HG03432 (cell line): Measurements from ENCODE around the gene TEAD1.
A peak's percentile ranks its signal among the peaks of the same experiment; 100 is the strongest.

Experiments used
- ATAC-seq: cut with Tn5 transposase; IDR thresholded peaks from one replicate; pipeline ENCODE4 v1.9.1; 2021; ENCODE audit warnings: mild to moderate bottlenecking, moderate library complexity; ENCODE audit not compliant: unreplicated experiment

The TEAD1 gene

DNA sequence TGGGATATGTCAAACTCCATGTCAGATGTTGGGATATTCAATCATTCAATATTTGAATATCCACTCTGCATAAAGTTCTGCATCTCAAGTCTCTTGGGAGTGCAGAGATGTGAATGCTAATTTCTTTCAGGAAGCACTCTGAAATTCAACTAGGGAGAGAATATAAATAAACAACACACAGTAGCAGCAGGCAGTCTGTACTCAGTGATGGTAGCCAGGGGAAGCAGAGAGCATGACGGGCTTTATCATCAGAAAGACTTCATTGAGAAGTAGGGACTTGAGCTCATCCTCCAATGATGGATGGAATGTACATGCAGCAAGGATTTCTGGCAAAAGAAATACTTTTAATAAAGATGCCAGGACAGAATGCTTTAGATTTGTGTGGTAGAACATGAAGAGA, 9.8 kb upstream of the TEAD1 start:
- ATAC-seq = no peak

DNA sequence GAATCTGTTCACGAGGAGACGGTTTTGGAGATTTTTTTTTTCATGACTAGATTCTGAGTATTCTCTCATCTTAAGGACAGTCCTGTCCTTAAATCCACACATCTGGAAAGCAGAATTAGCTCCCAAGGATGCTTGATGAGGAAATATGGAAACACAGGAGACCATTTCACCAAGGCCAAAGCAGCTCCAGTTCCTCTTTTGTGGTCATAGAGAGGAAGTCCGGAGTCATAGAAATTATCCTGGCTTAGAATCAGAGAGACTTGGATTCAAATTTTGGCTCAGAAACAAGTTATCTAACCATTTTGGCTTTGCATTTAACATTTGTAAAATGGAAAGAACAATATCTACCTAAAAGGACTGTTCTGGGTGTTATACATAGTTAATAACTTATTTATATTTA, 7.3 kb upstream of the TEAD1 start:
- no peak for ATAC-seq

DNA sequence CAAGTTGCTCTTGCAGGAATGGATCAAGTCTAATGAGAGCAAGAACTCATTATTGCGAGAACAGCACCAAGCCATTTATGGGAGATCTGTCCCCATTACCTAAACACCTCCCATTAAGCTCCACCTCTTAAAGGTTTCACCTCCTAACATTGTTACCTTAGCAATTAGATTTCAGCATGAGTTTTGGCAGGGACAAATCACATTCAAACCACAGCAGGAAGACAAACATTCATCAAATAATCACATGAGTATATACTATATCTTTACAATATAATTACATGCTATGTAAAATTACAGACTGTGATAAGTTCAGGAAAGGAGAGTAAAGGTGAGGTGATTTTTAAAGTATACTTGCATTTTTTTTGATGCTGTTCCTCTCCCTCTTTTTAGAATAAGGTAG, 6.6 kb upstream of the TEAD1 start:
- no peak for ATAC-seq

DNA sequence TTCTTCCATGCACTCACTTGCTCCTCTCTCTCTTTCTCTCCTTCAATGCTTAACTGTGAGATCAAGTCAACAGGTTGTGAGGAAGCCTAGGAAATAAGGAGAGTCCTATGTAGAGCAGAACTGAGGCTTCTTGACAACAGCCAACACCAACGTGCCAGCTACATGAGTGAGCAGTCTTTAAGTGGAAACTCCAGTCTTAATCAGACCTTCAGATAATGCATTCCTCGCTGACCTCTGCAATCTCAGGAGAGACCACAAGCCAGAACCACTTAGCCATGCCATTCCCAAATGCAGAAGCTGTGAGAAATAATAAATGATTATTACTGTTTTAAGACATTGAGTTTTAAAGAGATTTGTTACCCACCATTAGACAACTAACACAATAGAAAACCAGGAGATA, 6.1 kb upstream of the TEAD1 start:
- no peak for ATAC-seq

DNA sequence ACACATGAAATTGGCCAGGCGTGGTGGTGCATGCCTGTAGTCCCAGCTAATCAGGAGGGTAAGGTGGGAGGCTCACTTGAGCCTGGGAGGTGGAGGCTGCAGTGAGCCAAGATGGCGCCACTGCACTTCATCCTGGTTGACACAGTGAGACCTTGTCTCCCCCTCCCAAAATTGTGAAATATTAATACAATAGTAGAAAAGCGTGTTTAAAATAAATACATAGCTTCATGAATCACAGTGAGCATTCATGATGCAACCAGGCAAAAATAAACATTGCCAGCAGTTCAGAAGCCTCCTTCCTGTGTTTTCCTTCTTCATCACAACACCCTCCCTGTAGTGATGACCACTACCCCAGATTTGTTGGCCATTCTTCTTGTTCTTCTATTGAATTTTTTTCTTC, 4.3 kb upstream of the TEAD1 start:
- ATAC-seq = no peak

DNA sequence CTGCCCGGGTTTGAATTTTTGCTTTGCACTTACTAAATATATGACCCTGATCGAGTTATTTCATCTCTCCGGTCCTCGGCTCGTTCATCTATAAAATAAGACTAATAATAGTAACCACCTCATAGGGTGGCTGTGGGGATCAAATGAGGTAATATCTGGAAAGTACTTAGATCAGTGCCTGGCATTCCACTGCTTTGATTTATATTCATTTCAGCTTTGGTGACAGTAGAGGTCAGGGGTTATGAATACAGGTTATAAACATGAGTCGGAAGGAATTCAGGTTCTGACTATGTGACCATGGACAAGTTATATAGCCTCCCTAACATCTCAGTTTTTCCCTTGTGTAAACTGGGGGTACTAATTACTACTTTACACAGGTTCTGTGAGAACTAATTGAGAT, 2.9 kb upstream of the TEAD1 start:
- no peak for ATAC-seq

DNA sequence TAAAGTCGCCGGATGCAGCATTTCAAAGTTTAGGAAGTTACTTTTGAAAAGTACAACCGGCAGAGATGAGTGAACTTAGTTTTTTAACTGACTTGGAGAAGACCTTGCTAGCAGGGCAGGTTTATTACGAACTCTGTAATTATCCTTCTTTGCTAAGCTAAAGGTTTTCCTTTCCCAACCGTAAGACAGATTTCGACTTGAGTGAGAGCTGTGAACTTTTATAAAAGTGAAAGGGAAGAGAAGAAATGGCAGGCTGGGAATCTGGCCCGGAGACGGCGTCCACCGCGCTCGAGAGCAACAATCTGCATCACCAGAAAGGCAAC, 659 bp upstream of the TEAD1 start:
- peak; percentile 28 for ATAC-seq

DNA sequence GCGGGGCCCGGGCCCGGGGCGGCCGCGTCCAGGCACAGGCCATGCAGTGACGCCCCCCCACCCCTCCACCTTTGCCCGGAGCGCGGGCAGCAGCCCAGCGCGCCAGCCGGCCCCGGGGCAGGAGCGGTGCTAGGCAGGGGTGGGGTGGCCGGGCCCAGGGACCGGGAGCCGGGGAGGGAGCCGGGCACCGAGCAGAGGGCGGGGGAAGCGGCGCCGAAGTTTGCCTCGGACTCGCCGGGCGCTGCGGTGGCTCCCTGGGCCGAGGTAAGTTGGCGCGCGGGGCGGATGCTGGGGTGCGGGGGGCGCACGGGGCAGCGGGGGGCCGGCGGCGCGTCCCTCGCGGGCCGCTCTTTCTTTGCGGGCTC, 332 bp downstream of the TEAD1 start:
- peak; percentile 39 for ATAC-seq

DNA sequence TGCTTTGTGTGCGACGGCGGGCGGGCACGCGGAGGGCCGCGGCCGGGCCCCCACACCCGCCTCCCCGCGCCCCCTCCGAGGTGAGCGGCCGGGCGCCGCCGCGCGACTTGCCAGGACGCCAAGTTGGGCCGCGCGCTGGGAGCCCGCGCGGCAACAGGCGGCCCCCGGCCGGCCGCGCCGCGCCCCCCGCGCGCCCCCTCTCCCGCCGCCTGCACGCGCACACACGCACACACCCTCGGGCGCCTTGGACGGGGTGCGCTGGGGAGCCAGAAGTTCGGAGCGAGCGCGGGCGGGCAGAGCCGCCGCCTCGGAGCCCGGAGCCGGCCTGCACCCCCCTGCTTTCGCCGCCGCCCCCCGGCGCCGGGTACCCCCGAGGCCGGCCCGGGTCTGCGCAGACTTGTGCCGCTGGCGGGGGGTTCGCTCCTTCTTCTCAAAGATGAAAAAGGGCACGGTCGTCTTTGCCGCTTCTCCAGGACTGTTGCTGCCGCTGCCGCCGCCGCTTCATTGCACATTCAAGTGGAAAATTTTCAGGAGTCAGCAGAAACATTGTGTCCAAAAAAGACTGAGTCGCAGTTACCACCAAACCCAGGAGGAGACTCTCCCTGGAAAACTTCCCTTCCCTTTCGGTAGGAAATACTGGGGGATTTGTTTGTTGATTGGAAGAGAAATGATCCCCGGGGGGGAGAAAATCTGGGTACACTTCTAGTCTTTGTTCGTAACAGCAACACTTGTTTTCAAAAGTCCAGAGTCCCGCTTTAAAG, 895 bp downstream of the TEAD1 start:
- ATAC-seq = peak; percentile 7

DNA sequence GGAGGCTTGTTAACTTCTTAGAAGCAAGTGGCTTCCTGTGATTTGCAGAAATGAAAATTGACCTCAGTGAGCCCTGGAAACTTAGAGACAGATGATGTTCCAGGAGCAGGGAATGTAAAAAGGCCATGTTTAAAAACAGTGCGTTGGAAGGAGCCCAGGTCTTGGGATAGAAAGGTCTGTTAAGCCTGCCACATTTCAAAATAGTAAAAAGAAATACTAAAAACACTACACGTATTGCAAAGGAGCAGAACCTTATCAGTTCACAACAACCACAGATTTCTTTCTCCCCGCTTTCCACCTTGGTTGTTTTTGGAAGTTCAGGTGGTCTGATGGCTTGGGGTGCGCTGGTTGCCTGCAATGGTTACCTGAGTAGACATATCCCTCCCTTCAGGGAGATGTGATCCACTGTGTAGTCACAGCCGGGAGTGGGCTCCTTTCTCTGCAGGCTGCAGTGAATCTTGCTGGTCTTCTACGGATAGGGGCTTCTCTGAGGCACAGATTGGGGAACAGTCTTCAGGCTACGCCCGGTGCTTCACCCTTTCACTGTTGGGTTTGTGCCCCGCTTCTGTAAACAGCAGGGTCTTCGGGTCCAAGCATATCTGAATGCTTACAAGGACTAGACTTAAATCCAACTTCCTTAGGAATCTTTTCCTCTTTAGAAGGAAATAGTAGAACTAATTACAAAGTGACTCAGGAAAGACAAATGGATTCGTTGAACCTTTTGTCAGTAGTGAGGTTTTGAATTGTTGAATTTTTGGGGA, 1.9 kb downstream of the TEAD1 start:
- ATAC-seq = no peak

DNA sequence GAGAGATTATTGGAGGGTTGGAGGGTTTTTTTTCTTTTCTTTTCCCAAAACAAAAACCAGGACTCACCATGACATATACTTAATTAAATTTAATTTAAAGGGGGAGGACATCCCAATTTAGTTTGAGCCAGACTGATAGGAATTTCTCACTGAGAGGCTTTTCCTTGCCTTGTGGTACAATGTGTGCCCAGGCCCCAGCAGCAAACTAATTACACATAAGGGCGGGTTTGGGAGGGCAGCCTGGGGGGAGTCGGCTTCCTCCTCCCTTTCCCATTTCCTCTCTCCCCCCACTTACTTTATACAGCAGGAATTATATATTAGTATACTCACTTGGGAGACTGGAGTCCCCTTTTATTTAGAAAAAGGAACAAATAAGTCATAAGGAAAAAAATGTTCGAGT, 2.9 kb downstream of the TEAD1 start:
- no peak for ATAC-seq

DNA sequence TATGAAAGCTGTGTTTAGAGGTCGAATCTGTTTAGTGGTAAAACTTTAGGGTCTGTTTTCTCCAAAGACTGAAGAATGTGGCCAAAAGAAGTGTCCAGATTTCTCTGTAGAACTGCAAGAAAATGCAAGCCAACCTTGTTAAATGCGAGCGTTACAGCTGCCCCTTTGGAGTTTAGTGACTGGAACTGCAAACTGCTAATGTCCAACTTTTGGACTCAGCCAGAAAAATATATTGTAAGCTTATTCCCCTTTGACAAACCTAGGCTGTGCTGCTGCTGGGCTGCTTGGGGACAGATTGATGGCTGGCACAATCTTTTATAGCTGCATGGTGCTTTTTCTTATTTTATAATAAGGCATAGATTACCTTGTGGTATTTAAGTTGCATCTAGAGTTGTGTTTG, 3.9 kb downstream of the TEAD1 start:
- no peak for ATAC-seq

DNA sequence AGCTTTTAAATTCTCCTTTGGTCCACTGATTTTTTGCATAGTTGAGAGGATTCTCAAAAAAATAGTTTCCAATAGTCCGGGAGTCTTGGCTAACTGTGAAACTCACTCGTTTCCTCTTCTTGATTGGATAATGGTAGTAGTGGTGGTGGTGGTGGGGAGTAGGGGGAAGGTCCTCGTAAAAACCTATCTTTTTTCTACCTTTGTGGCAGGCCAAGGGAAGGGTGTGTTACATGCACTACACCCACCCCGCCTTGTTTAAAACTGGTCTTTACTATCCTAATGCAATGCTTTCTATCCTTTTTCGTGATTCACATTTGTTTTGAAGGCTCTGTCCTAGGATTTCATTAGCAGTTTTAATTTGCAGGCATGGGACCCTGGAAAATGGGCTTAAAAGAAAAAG, 4.8 kb downstream of the TEAD1 start:
- no peak for ATAC-seq

DNA sequence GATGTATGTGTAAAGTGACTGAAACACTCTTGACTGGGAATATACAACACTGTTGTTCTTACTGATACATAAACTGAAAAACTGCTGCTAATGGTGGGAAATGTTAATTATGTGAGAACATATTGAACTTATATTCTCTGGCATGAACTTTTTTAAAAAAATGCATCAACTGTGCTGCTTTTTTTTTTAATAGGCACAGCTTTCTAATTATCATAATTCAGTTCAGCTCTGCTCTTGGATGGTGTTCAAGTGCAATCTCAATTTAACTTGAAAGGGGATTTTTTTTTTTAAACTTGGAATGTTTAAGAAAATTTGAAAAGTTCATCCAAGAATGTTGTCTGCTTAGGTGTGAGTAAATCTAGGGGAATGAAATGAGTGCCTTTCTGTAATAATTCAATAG, 5.2 kb downstream of the TEAD1 start:
- no peak for ATAC-seq

DNA sequence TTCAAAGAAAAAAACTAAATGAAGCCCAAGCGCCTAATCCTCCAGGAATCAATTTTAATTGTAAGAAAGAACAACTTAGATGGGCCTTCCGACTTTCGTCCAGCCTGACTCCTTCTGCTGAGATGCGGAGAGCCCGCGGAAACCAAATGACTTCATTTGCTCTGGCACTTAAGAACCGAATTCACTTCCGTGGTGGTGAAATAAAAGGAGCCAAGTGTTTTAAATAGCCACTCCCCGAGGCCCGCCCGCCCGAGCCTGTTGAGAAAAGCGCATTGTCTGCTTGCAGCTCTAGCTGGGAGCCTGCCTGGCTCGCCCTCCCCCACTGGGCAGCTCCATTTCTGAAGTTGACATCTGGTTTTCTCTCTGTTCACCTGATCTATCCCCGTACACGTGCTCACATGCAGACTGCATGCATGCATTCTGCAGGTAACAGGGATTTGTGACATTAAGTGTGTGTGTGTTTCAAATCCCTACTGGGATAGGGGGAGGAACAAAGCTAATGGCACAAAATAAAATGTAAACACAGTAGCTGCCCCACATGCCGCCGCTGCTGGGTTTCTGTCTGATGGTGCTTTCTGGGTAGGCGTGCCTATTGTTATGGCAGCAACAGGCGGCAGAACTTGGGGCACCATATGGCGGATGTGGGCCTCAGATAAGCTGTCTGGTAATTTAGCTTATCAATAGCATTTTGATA, 6.2 kb downstream of the TEAD1 start:
- ATAC-seq = no peak

DNA sequence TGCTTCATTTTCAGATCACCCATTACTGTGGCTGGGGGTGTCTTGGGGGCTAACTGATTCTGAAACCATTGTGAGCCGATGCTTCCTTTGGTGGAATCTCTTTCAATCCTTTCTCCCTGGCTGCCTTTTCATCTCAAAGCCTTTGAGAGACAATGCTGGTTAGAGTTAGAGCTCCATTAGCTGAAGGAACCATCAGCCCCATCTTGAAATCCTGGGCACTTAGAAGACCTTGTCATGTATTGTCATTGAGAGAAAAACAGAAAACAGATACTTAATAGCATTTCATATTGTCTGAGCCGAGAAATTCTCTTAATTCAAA, 6.7 kb downstream of the TEAD1 start:
- ATAC-seq = no peak

DNA sequence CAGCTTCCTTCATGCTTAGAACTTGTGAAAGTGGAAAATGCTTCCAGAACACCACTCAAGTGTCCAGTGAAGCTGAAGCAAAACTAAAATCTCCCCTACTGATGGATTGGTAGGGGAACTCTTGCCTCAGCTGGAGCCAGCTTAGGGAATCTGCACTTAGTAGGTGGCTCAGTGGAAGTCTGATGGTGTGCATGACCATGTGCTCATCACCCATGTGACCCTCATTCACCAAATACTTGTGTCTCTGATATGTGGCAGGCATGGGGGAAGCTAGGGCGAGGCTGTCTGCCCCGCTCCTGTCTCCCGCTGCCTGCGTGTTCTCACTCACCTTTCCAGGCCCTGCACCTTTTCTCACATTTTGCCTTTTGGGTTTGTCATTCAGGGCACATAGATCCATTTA, 7.2 kb downstream of the TEAD1 start:
- no peak for ATAC-seq

DNA sequence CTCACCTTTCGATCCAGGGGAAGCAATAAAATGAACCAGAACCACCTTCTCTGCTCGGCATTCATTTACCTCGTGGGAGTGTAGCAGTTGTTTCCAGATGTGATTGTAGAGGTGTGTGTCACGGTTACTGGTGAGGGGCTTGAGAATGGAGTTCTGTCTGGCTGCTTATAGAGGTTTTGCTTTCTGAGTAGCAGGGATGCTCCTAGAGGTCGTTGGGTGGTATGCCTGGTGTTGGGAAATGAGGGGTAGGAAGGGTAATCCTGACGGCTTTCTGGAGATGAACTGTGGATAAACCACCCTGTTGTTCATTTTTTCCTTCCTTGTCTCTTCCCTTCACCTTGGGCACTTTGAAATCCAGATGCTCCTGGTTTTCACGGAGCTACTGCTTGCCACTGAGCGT, 8.1 kb downstream of the TEAD1 start:
- no peak for ATAC-seq

DNA sequence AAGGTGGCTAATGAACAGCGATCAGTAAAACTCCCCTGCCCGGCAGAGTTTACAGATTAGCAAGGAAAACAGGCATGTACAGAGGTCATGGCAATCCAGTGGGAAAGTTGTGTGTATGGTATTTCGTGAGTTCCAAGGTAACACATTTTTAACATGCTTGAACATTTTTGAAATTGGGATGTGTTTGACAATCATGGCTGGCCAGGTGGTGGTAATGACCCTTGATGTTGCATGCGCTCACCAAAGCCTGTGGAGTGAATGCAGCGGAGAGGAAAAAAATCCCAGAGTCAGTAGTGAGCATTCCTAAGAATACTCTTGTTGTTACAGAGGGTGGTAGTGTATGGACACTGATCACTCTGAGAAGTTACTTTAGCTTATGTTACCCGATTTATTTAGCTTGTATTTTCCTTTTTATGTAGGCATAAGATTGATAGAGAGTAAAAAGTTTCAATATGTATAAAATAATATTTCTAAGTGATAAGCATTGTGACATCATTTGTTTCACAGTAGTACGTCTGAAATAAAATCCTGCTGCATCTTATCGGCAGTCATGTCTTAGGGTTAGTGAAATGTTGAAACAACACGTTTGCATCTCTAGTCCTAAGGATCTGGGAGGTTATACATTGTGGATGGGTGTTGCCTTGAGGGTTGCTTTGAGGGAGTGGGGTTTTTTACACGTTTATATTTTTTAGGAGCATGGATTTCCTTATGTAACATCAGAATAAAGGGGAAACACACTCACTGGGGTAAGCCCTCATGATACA, 8.7 kb downstream of the TEAD1 start:
- ATAC-seq = no peak

DNA sequence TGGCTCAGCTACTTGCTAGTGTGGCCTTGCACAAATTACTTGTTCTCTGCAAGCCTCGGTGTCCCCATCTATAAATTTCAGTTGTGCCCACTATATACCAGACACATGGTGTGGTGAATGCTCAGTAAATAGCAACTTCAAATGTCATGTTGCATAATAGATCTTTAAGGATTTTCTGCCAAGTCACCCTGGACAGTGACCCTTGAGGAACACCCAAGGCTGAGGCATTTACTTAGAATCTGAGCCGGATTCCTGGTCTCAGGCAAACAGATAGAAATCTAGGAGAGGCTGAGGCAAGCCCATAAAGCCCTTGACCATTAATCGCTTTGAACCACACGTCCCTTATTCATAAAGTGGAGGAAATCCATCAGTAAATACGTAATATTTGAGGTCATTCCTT, 9.7 kb downstream of the TEAD1 start:
- no peak for ATAC-seq

DNA sequence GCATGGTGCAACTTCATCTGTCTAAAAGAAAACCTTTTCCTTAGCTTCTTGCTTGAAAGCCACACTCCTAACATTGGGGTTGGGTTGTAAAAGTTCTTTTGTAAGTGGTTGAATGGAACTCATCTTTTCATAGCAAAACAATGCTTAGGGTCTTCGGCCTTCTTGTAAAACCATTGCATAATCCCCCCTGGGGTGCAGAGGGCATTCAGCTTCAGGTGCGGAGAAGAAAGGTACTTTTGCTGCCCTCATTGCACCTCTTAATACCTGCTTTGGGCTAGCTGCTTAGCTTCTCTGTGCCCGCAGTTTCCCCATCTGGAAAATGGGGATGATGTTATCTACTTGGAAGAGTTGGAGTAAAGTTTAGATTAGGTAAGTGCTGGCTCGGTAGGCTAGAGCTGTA, 10.1 kb downstream of the TEAD1 start:
- ATAC-seq = no peak

DNA sequence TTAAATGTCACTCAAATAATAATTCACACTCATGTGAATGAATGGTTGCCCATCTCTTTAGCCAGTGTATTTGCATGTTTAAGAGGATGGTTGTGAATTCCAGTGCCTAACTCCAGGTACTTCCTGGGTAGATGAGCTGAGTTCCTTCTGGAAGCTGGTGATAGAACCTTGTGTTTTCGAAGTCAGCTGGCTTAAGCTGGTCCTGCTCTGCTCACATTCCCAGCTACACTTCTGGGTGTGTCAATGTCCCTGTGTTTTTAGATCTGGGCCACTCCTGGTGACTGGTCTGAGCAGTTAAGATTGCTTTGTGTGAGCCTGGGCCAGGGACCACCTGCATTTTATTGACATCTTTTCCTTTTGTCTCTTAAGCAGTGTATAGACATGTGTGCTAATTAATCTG, 10.6 kb downstream of the TEAD1 start:
- no peak for ATAC-seq
